ENCODE results near the gene LMTK3. TPM values are rescaled to one million over a fixed set of nuclear protein-coding genes. Genes with fewer than 3 reads are reported as not detected.

LMTK3 gene
- total and polyA plus RNA-seq, 2 of the 4 experiments (the other 2 are of a cell fraction) = 0.18 to 0.87 TPM

DNA sequence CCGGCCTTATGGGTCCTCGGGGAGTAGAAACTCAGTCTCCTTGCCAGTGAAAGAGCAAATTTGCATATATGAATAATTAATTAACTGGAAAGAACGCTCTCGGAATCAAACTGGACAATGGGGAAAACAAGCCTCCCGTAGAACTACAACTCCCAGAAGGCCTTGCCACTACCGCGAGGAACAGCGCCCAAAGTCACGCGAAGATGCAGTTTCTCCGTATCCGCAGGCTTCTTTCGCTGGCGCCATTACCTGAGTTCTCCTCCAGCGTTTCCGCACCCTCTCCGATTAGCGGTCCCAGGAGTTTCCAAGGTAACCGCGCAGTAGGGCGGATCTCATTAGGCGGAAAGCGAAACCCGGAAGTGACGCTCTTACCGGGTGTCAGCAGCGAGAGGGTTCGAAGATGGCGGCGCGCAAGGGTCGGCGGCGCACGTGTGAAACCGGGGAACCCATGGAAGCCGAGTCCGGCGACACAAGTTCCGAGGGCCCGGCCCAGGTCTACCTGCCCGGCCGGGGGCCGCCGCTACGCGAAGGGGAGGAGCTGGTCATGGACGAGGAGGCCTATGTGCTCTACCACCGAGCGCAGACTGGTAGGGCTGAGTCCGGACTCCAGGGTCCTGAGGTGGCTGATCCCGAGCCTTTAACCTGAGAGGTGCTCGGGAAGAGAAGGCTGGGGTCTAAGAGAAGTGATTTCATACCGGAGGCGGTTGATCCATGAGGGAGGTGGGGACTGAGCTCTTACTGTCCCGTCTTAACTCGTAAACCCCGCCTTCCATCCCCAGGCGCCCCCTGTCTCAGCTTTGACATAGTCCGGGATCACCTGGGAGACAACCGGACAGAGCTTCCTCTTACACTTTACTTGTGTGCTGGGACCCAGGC is 65.8 kb downstream of the LMTK3 start, which contains the start of gene GRWD1:
Gene GRWD1 (plus strand): TSS at position 378 of the 876 bp plus-strand sequence. CDS start 23 bp downstream, at position 401.
- Histone ChIP-seq H3K56ac (ENCODE audit: extremely low read depth, insufficient read depth, low read length) (peak within 1 kb of the TSS; percentile 93), H4K5ac (ENCODE audit: low read depth, low read length) (peak within 1 kb of the TSS; percentile 88), H4K91ac (ENCODE audit: insufficient read depth, low read depth, low read length) (peak within 1 kb of the TSS; percentile 92), H3K4me3 (ENCODE audit: insufficient read depth, low read depth, low read length) (peak within 1 kb of the TSS; percentile 53), H2AFZ (replicated peaks; ENCODE audit: low read length, poor library complexity) (peak within 1 kb of the TSS; percentile 96), H3K9me3 (ENCODE audit: control insufficient read depth, insufficient read depth, low read length) (no peaks in the 10 kb centered on the region), H2BK20ac (ENCODE audit: low read depth, low read length) (peak within 1 kb of the TSS; percentile 76; the same call in 1 of the 2 replicates), H3K27me3 (ENCODE audit: control insufficient read depth, insufficient read depth, low read length) (peaks cover 19% of the 10 kb centered on the region), H3K23ac (ENCODE audit: low read depth, low read length) (peak within 1 kb of the TSS; percentile 89), H3K36me3 (ENCODE audit: control insufficient read depth, insufficient read depth, low read length) (peaks cover 14% of the 10 kb centered on the region), H3K27ac (ENCODE audit: insufficient read depth, low read length) (peak within 1 kb of the TSS; percentile 77), H3K14ac (replicated peaks; ENCODE audit: low read depth, low read length) (peak within 1 kb of the TSS; percentile 95), H4K8ac (ENCODE audit: low read depth in 2 of 2, low read length in 2 of 2) (peak within 1 kb of the TSS; percentile 67 to 94), H2BK15ac (ENCODE audit: low read depth, low read length) (peak within 1 kb of the TSS; percentile 37; the same call in 1 of the 3 replicates), H3K4ac (ENCODE audit: low read depth, low read length) (peak within 1 kb of the TSS; percentile 97), H2AK9ac (replicated peaks; ENCODE audit: low read depth, low read length, poor library complexity) (peak within 1 kb of the TSS; percentile 95), H4K20me1 (ENCODE audit: insufficient read depth, low read length) (no peaks in the 10 kb centered on the region), H3K4me1 (ENCODE audit: control insufficient read depth, insufficient read depth, low read length) (peaks cover 8% of the 10 kb centered on the region), H2BK120ac (ENCODE audit: low read depth, low read length) (peak within 1 kb of the TSS; percentile 97), H3K4me2 (ENCODE audit: low read depth, low read length) (peak within 1 kb of the TSS; percentile 93), H3K9ac (ENCODE audit: low read depth, low read length) (peak within 1 kb of the TSS; percentile 69), H3K9me1 (ENCODE audit: insufficient read depth, low read length) (peaks cover 4% of the 10 kb centered on the region), H3K79me1 (ENCODE audit: low read depth in 1 of 2, low read length in 2 of 2) (peaks cover 7 to 24% of the 10 kb centered on the region in 2 experiments), H2BK5ac (ENCODE audit: low read depth, low read length, poor library complexity, severe bottlenecking) (peak within 1 kb of the TSS; percentile 86), H2AK5ac (ENCODE audit: low read depth, low read length) (peak within 1 kb of the TSS; percentile 69), H3K18ac (ENCODE audit: low read depth, low read length) (peak within 1 kb of the TSS; percentile 61)
- BruUV-seq (replicated peaks) = no TSS peak
- in situ Hi-C loops (cut with MboI; ENCODE audit: low sequenced_read_pairs) (no loop called here), dilution Hi-C loops (cut with HindIII; ENCODE audit: low sequenced_read_pairs, unreplicated experiment) (no loop called here), intact Hi-C loops (cut with micrococcal nuclease) (loop anchor here (1.0 kb wide), 2 partner anchors 55 to 126 kb away; partner anchors contain the start of gene KDELR1)
- ATAC-seq (ENCODE audit: low read depth) (peak; percentile 83), DNase-seq (peak; percentile 94)
- 0% methylated on average over 29 of the region's 61 CpGs; no CpG with 5 or more reads in 1 of the 2 experiments for WGBS, 2 experiments (ENCODE audit: extremely low coverage in 2 of 2, insufficient read length in 1 of 2)
- CTCF ChIA-PET = interaction anchor here (0.6 to 1.5 kb wide), 6 partner anchors 14 to 1063 kb away, joined by 3 to 4 read pairs (median 3); no protein-coding TSS in a partner anchor
- POLR2A ChIA-PET (ENCODE audit: unreplicated experiment) = no interaction called here
- TF ChIP-seq FOS (IDR thresholded peaks at IDR 0.05; ENCODE audit: low read depth, low read length) (no peak), BHLHE40 (IDR thresholded peaks at IDR 0.05; ENCODE audit: low read depth, low read length) (peak; percentile 63; the same call in 1 of the 2 replicates), CEBPB (IDR thresholded peaks at IDR 0.05; ENCODE audit: low read depth, low read length) (no peak), POLR2A (IDR thresholded peaks at IDR 0.05; ENCODE audit: low read depth, low read length) (peak; percentile 72; the same call in 1 of the 2 replicates), MXI1 (IDR thresholded peaks at IDR 0.05; ENCODE audit: borderline replicate concordance, low read depth, low read length) (peak; percentile 100)
- TF ChIP-seq, protein P1, sequence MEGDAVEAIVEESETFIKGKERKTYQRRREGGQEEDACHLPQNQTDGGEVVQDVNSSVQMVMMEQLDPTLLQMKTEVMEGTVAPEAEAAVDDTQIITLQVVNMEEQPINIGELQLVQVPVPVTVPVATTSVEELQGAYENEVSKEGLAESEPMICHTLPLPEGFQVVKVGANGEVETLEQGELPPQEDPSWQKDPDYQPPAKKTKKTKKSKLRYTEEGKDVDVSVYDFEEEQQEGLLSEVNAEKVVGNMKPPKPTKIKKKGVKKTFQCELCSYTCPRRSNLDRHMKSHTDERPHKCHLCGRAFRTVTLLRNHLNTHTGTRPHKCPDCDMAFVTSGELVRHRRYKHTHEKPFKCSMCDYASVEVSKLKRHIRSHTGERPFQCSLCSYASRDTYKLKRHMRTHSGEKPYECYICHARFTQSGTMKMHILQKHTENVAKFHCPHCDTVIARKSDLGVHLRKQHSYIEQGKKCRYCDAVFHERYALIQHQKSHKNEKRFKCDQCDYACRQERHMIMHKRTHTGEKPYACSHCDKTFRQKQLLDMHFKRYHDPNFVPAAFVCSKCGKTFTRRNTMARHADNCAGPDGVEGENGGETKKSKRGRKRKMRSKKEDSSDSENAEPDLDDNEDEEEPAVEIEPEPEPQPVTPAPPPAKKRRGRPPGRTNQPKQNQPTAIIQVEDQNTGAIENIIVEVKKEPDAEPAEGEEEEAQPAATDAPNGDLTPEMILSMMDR (conservative IDR thresholded peaks at IDR 0.05; ENCODE audit: low read depth, low read length) = 0 out of 2 replicates have a peak, but pooled peaks have one; percentile 8

Measured in IMR-90 (cell line).